GM18861 (cell line): ENCODE data around the gene FRMPD2.
"Not testable (repeated sequence)": the region's sequence is repeated elsewhere in the genome, so short reads cannot be mapped to it uniquely, and the experiment has no call there.

Experiments used
- ATAC-seq: cut with Tn5 transposase; IDR thresholded peaks from one replicate; pipeline ENCODE4 v1.9.1; 2021; ENCODE audit not compliant: unreplicated experiment

Gene FRMPD2

GRCh38 chr10:48288661-48289060 is 14.2 kb upstream of the FRMPD2 start:
- ATAC-seq: no peak

DNA sequence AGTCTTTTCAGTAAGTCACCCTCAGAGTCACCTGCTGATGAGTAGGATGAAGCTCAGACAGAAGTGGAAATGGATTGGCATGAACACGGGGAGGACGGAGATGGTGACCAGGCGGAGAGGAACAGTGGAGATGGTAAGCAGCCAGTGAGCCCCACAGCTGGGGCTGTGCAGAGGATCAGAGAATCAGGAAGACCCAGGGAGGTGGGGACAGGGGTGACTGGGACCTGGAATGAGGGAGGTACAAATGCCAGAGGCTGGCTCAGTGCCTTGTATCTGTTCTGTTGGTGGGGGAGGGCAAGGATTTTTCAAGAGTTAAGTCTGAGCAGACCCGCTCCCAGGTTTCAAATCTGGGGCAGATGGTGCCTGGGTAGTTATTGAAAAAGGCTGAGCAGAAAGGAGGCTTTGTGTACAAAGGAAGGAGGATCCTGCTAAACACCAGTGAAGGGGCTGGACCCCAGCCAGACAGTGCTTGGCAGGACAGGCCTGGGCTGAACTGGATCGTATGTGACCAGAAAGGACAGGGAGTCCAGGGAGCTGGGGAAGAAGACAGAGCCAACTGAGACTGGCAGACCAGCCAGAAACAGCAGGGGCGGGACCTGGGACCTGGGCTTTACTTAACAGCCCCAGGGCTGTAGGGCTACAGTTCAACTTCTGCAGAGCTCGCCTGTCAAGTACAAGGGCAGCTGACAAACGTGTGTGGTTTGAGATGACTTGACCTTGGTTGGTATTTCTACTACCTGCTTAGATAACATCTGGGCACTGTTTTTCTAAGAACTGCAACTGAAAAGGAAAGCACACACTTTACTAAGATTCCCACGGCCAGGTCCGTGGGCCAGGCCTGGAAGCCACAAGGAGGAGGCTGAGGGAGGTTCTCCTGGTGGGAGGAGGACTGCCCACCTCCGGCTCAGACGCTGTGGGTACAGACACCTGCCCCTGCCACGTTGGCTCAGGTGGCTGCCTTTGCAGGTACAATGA is 13.2 kb upstream of the FRMPD2 start:
- peak; percentile 61 for ATAC-seq

DNA sequence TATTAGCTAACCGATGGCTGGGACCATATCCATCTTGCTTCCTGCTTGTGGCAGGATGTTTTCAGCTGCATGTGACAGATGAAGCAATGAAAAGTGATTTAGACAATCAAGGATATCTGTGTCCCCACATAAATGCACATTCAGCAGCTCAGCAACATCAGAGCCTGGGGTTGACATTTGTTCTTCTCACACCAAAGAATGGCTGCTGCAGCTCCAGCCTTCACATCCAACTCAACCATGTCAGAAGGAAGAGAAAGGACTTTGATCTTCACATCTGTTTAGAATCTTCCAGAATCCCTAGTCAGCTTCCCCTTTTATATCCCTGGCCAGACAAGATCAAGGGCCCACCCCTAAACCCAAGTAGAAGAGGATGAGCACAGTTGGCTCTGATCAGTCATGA is 11.9 kb upstream of the FRMPD2 start:
- no peak for ATAC-seq

GRCh38 chr10:48285710-48286109 is 11.2 kb upstream of the FRMPD2 start:
- ATAC-seq: peak; percentile 23

GRCh38 chr10:48284811-48285210 is 10.3 kb upstream of the FRMPD2 start:
- no peak for ATAC-seq

DNA sequence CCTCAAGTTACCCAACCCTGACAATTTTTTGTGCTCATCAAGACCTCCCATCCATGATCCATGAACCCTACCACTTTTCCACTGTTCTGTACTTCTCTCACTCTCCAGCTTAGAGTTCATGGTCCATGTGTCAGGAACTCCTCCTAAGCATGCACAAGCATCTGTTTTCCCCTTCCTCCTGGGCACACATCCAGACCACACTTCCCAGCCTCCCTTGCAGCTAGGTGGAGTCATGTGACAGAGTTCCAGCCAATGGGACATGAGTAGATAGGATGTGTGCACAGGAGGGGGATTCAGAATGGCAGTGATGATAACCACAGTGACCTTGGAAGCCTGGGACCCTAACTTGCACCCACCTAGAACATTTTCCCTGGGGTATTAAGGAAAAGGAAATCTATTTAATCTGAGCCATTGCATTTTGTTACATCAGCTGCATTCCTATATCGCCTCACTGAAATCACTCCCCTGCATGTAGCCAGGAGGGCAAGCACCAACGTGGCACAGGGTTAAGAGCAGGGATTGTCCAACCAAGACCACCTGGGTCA is 9.6 kb upstream of the FRMPD2 start:
- ATAC-seq: no peak

DNA sequence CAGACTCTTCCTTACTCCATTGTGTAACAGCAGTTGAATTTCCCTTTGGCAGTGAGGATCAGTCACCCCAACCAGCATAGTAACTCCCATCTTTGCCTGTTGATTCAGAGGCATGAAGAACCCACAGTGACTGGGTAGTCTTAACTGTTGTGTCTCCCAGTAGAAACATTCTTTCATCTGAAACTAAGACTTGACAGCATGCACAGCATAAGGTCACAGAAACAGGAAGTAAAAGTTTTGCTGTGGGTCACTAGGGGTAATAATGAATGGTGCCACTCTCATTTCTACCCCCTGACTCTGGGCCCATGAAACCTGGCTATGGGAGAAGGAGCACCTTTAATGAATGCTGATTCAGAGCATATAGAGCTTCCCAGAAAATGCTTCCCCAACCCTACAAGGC is 8.3 kb upstream of the FRMPD2 start:
- peak; percentile 56 for ATAC-seq

DNA sequence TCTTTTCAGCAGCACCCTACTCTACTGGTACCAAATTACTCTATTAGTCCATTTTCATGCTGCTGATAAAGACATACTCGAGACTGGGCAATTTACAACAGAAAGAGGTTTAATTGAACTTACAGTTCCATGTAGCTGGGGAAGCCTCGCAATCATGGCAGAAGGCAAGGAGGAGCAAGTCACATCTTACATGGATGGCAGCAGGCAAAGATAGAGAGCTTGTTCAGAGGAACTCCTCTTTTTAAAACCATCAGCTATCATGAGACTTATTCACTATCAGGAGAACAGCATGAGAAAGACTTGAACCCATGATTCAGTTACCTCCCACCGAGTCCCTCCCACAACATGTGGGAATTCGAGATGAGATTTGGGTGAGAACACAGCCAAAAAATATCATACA is 7.2 kb upstream of the FRMPD2 start:
- ATAC-seq: not testable (repeated sequence)

DNA sequence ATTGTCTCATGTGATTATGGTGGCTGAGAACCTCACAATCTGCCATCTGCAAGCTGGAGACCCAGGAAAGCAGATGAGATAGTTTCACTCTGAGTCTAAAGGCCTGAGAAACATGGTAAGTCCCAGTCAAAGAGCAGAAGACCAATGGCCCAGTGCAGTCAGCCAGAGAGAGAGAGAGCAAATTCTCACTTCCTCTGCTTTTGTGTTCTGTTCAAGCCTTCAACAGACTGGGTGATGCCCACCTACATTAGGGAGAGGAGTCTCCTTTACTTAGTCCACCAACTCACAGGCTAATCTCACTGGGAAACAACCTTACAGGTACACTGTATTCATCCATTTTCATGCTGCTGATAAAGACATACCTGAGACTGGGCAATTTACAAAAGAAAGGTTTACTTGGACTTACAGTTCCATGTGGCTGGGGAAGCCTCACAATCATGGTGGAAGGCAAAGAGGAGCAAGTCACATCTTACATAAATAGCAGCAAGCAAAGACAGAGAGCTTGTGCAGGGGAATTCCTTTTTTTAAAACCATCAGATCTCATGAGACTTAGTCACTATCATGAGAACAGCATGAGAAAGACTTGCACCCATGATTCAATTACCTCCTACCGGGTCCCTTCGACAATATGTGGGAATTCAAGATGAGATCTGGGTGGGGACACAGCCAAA is 4.7 kb upstream of the FRMPD2 start:
- peak; percentile 80 for ATAC-seq

DNA sequence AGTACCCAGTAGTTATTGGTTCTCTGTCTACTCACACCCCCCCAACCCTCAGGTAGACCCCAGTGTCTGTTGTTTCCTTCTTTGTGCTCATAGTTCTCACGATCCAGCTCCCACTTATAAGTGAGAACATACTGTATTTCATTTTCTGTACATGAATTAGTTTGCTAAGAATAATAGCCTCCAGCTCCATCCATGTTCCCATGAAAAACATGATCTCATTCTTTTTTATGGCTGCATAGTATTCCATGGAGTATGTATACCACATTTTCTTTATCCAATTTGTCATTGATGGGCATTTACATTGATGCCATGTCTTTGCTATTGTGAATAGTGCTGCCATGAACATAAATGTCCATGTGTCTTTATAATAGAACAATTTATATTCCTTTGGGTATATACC is 2.6 kb upstream of the FRMPD2 start:
- ATAC-seq: no peak

GRCh38 chr10:48273741-48274140 is 755 bp downstream of the FRMPD2 start:
- no peak for ATAC-seq

- no peak for ATAC-seq
Measured at GRCh38 chr10:48272682-48273081, 1.8 kb downstream of the FRMPD2 start.

GRCh38 chr10:48271047-48271730 is 3.3 kb downstream of the FRMPD2 start:
- no peak for ATAC-seq

DNA sequence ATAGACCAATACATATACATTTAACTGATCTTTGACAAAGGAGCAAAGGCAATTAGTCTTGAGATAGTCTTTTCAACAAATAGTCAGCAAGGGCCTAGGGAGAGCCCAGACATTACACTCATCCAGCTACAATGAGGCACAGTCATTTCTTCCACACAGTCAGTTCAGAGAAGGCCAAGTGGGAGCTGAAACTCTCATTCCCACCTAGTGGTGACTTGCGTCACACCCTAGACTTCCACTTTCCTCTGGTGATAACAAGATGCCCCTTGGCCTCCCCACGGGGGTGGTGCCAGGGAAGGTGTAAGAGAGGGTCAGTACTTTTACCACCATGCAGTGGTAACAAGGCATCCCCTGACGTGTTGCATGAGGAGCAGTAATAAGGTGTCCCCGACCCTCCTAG is 8.0 kb downstream of the FRMPD2 start:
- ATAC-seq: no peak

GRCh38 chr10:48258105-48258504 is 16.4 kb downstream of the FRMPD2 start:
- ATAC-seq: no peak

GRCh38 chr10:48257407-48257961 is 17.0 kb downstream of the FRMPD2 start:
- no peak for ATAC-seq

DNA sequence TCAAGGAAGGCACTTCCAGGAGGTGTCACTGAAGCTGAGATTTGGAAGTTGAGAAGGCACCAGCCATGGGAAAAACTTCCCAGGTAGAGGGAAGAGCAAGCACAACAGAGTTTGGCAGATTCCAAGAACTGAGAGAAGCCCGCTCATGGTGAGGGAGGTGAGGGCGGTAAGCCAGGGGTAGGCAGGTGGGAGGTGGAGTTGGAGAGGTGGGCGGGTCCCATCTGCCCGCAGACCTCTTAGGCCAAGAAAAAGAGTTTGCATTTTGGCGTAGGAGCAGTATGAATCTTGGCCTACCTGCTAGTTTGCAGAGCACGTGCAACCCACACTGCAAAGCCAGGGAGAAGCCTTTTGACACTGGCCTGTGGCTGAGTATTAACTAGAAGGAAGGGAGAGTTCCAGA is 18.8 kb downstream of the FRMPD2 start:
- no peak for ATAC-seq

GRCh38 chr10:48254750-48255512 is 19.6 kb downstream of the FRMPD2 start:
- no peak for ATAC-seq

GRCh38 chr10:48253970-48254657 is 20.4 kb downstream of the FRMPD2 start:
- no peak for ATAC-seq

- no peak for ATAC-seq
Measured at GRCh38 chr10:48252354-48252650, 22.2 kb downstream of the FRMPD2 start.
